Body of pancreas (tissue), 4 donors: ENCODE results near the gene CHD6. TPM values are rescaled to one million over a fixed set of nuclear protein-coding genes. Genes with fewer than 3 reads are reported as not detected.
A peak's percentile ranks its signal among the peaks of the same experiment; 100 is the strongest.
"Not testable (repeated sequence)": the region's sequence is repeated elsewhere in the genome, so short reads cannot be mapped to it uniquely, and the experiment has no call there.

Experiments
- ATAC-seq: fragments of 150-250 bp; one replicate; pipeline ENCODE4 v1.9.1; 2016
- DNase-seq, 4 donors: peaks; one replicate each; pipeline ENCODE4 v3.0.0-alpha.2; 2019
- H3K27ac ChIP-seq, 4 donors: fragments of 200-600 bp; sonication (generic); 1 replicate in 3 of 4; 2 replicates in 1 of 4; pipeline versions ENCODE4 v1.5.1 to v1.6.1; 2016 to 2019; ENCODE audit warnings: mild to moderate bottlenecking in 1 of 4, mixed read lengths in 1 of 4, moderate library complexity in 1 of 4
- H3K27me3 ChIP-seq, 2 donors: fragments of 200-600 bp; sonication (generic); one replicate each; pipeline ENCODE4 v1.6.0; 2016; ENCODE audit warnings: mild to moderate bottlenecking in 1 of 2
- H3K36me3 ChIP-seq, 2 donors: fragments of 200-600 bp; sonication (generic); replicated peaks in 1 of 2; 2 replicates each; pipeline ENCODE4 v1.5.1; 2016; ENCODE audit warnings: low read depth in 2 of 2; ENCODE audit not compliant: insufficient read depth in 1 of 2
- H3K4me1 ChIP-seq: fragments of 200-600 bp; sonication (generic); one replicate; pipeline ENCODE4 v1.6.0; 2016
- H3K4me3 ChIP-seq, 2 donors: fragments of 200-600 bp; sonication (generic); 1 replicate in 1 of 2; 2 replicates in 1 of 2; pipeline ENCODE4 v1.5.1; 2016 to 2019
- H3K9me3 ChIP-seq, 3 donors: fragments of 200-600 bp; sonication (generic); 1 replicate in 2 of 3; 2 replicates in 1 of 3; pipeline ENCODE4 v1.5.1; 2016
- CTCF ChIP-seq, 7 experiments: fragments of 450-650 bp in 4 of 7; fragments of 200-600 bp in 3 of 7; sonication (generic) in 3 of 7; IDR thresholded peaks; one replicate each; pipeline ENCODE4 v1.5.1; 2016 to 2019; ENCODE audit warnings: antibody characterized with exemption in 7 of 7
- POLR2A ChIP-seq, 3 donors: fragments of 450-650 bp; IDR thresholded peaks; one replicate each; pipeline ENCODE4 v1.6.1; 2016; ENCODE audit warnings: antibody characterized with exemption in 3 of 3, mild to moderate bottlenecking in 2 of 3
- WGBS, 2 donors: methylation state at CpG; one replicate each; pipeline ENCODE4 v1.1.5; 2017; 5-methylcytosine and 5-hydroxymethylcytosine counted together
- intact Hi-C: fragments of 100-400 bp; cut with DNase I; formaldehyde crosslinking; loops from one replicate; pipeline ENCODE4 v1.15.1; 2023
- total RNA-seq, 2 donors: library from RNA; depleted of rRNA; stranded (reverse); fragments of >200 nt; gene quantifications; one replicate each; pipeline ENCODE4 v1.1.0, GENCODE V29; 2016

CHD6 gene
- total RNA-seq, 2 donors from 2014 or later = 21.8 to 43.5 TPM

DNA sequence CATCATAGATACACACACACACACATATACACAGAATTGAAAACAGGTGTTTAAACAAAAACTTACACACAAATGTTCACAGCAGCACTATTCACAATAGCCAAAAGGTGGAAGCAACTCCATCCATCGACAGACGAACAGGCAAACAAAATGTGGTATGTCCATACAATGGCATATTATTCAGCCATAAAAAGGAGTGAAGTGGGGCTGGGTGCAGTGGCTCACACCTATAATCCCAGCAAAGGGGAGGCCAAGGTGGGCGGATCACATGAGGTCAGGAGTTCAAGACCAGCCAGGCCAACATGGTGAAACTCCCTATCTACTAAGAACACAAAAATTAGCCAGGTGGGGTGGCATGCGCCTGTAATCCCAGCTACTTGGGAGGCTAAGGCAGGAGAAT lies 80.3 kb downstream of the CHD6 start:
- intact Hi-C loops = no loop called here
- ATAC-seq = no peak
- no peak for DNase-seq
- no peaks in the 10 kb centered on the region for H3K36me3 ChIP-seq
- no peaks in the 10 kb centered on the region for H3K9me3 ChIP-seq
- 96% methylated on average over 4 of the region's 4 CpGs for WGBS, 2 donors
- H3K27ac ChIP-seq = no peak overlapping the region
- peaks cover 9% of the 10 kb centered on the region for H3K4me1 ChIP-seq
- H3K4me3 ChIP-seq = no peak overlapping the region
- H3K27me3 ChIP-seq = no peaks in the 10 kb centered on the region
- TF ChIP-seq POLR2A (IDR thresholded peaks at IDR 0.05) = no peak
- TF ChIP-seq CTCF (IDR thresholded peaks at IDR 0.05) = no peak

DNA sequence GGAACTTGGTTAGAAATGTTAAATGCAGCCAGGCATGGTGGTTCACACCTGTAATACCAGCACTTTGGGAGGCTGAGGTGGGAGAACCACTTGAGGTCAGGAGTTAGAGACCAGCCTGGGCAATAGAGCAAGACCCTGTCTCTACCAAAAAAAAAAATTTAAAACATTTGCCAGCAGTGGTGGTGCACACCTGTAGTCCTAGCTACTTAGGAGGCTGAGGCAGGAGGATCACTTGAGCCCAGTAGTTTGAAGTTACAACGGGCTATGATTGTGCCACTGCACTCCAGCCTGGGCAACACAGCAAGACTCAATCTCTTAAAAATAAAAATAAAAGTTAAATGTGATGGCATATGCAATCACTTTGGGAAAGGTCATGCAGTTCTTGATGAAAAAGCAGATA lies 82.6 kb downstream of the CHD6 start:
- H3K4me1 ChIP-seq, H3K9me3 ChIP-seq, H3K27me3 ChIP-seq, DNase-seq, H3K4me3 ChIP-seq, H3K36me3 ChIP-seq, intact Hi-C loops, H3K27ac ChIP-seq, ATAC-seq: not testable (repeated sequence)
- WGBS, 2 donors = 94 to 95% methylated on average over 1 of the region's 1 CpG

DNA sequence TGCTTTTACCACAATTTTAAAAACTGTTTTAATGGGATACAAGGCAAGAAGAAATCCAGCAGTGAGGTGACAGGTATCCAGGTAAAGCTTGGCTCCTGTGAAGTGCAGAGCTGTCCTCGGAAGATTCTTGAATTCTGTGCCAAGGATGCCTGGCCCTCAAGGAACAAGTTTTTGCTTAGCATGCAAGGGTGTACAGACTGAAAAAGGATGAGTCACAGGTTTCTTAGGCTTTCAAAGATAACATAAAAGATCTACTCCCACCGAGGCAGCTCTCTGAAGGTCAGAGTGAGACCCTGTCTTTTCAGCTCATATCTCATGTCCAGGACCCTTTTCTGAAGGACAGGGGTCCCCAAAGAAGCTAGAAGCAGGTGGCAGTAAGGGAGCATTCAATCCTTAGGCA lies 83.3 kb downstream of the CHD6 start:
- H3K27ac ChIP-seq = no peak overlapping the region
- WGBS, 2 donors = 86 to 91% methylated on average over 2 of the region's 2 CpGs
- no peaks in the 10 kb centered on the region for H3K9me3 ChIP-seq
- no peaks in the 10 kb centered on the region for H3K27me3 ChIP-seq
- DNase-seq (no peak), ATAC-seq (no peak)
- peaks cover 9% of the 10 kb centered on the region for H3K4me1 ChIP-seq
- TF ChIP-seq POLR2A (IDR thresholded peaks at IDR 0.05) (no peak), CTCF (IDR thresholded peaks at IDR 0.05) (no peak)
- H3K36me3 ChIP-seq = no peaks in the 10 kb centered on the region
- intact Hi-C loops = no loop called here
- H3K4me3 ChIP-seq = no peak overlapping the region

- H3K4me1 ChIP-seq = peaks cover 9% of the 10 kb centered on the region
- no peaks in the 10 kb centered on the region for H3K9me3 ChIP-seq
- TF ChIP-seq CTCF (IDR thresholded peaks at IDR 0.05) = no peak
- TF ChIP-seq POLR2A (IDR thresholded peaks at IDR 0.05) = no peak
- H3K4me3 ChIP-seq = no peak overlapping the region
- intact Hi-C loops = no loop called here
- ATAC-seq (no peak), DNase-seq (no peak)
- H3K27me3 ChIP-seq = no peaks in the 10 kb centered on the region
- H3K27ac ChIP-seq = no peak overlapping the region
- H3K36me3 ChIP-seq = no peaks in the 10 kb centered on the region
Observed at GRCh38 chr20:41534170-41534569, 84.0 kb downstream of the CHD6 start.

DNA sequence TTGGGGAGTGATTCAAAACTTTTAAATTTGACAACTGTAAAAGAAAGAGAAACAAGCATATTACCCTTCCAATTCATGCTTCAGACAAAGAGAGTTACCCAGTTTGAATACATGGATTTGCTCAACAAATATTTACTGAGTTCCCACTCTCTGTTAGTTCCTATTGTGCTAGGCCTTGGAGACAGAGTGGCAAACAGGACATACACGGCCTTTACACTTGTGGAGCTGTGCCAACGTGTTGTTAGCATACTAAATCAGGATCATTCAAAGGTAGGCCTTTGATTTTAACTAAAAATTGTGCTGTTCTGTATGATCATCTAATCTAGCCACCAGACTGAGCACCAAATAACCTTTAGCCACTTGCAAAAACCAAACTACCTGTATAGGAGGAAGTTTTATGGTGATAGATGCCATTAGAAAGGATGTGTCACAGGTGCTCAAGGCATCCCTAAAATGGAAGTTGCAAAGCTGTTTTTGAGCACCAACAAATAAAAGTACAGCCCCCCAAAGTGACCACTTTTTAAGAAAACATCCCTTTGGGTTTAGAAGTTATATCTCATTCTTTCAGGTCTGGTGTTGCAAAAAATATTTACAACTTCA lies 84.5 kb downstream of the CHD6 start:
- no peak for ATAC-seq
- H3K9me3 ChIP-seq = no peaks in the 10 kb centered on the region
- DNase-seq = peak in 2 of 4 donors; percentile 17 to 39

More for the DNA sequence above, 84.5 kb downstream of the CHD6 start:
- Histone ChIP-seq H3K36me3 (no peaks in the 10 kb centered on the region), H3K4me1 (peaks cover 9% of the 10 kb centered on the region), H3K27me3 (no peaks in the 10 kb centered on the region), H3K4me3 (no peak overlapping the region), H3K27ac (no peak overlapping the region)
- 20 to 37% methylated on average over 2 of the region's 2 CpGs for WGBS, 2 donors
- TF ChIP-seq CTCF (IDR thresholded peaks at IDR 0.05) (no peak), POLR2A (IDR thresholded peaks at IDR 0.05) (no peak)
- intact Hi-C loops = no loop called here
